HEK293 (cell line): ENCODE measurements around the gene GCFC2.

Experiments
- CTCF ChIA-PET: fragments of 350-600 bp; formaldehyde crosslinking; extraction: SDS; loops from one replicate; lab custom pipeline; 2021; ENCODE audit warnings: antibody characterized with exemption; lab: Yijun Ruan, JAX
- POLR2A ChIA-PET: fragments of 300-600 bp; formaldehyde crosslinking; extraction: SDS; loops from one replicate; lab custom pipeline; 2020; ENCODE audit warnings: antibody characterized with exemption, inconsistent platforms; lab: Yijun Ruan, JAX
- H3K27ac ChIP-seq: fragments of 200-500 bp; sonication (Bioruptor generic); 2 replicates; pipeline ENCODE4 v1.5.1; 2014; ENCODE audit warnings: low read depth, low read length, control low read depth, inconsistent platforms; ENCODE audit errors: extremely low read depth
- H3K36me3 ChIP-seq, 2 experiments: fragments of 200-500 bp in 1 of 2; sonication (Bioruptor generic) in 1 of 2; 1 replicate in 1 of 2; 2 replicates in 1 of 2; pipeline ENCODE4 v1.5.1; 2014 to 2017; ENCODE audit warnings: inconsistent platforms in 2 of 2, low read length in 2 of 2; ENCODE audit not compliant: control insufficient read depth in 2 of 2, insufficient read depth in 1 of 2
- H3K4me1 ChIP-seq: fragments of 200-500 bp; sonication (Bioruptor generic); 2 replicates; pipeline ENCODE4 v1.5.1; 2014; ENCODE audit warnings: mild to moderate bottlenecking, low read length, inconsistent platforms; ENCODE audit not compliant: control insufficient read depth, insufficient read depth
- H3K4me3 ChIP-seq: 2 replicates; pipeline ENCODE4 v1.5.1; 2011; ENCODE audit warnings: low read depth, mild to moderate bottlenecking, control low read depth, low read length, moderate library complexity
- H3K9me3 ChIP-seq: fragments of 200-500 bp; sonication (Bioruptor generic); 2 replicates; pipeline ENCODE4 v1.5.1; 2014; ENCODE audit warnings: low read depth, low read length, inconsistent platforms; ENCODE audit not compliant: control insufficient read depth, insufficient read depth
- BCL6B ChIP-seq: fragments of 450-650 bp; formaldehyde crosslinking; IDR thresholded peaks from 2 replicates; pipeline ENCODE4 v1.5.1; 2017; ENCODE audit warnings: missing biosample characterization, missing genetic modification characterization
- GLI2 ChIP-seq: fragments of 450-650 bp; formaldehyde crosslinking; IDR thresholded peaks from 2 replicates; pipeline ENCODE4; 2017; ENCODE audit warnings: missing biosample characterization, missing genetic modification characterization, low read depth, borderline replicate concordance
- IKZF3 ChIP-seq: fragments of 450-650 bp; IDR thresholded peaks from 2 replicates; pipeline ENCODE4 v1.5.0; 2018; ENCODE audit warnings: missing biosample characterization, mild to moderate bottlenecking, missing genetic modification characterization, moderate library complexity
- KLF10 ChIP-seq: fragments of 450-650 bp; IDR thresholded peaks from 2 replicates; pipeline ENCODE4 v1.5.1; 2018; ENCODE audit warnings: missing biosample characterization, mild to moderate bottlenecking, missing genetic modification characterization
- KLF17 ChIP-seq: fragments of 450-650 bp; formaldehyde crosslinking; IDR thresholded peaks from 2 replicates; pipeline ENCODE4 v1.5.1; 2016; ENCODE audit warnings: missing biosample characterization, missing genetic modification characterization
- KLF9 ChIP-seq: fragments of 450-650 bp; formaldehyde crosslinking; IDR thresholded peaks from 2 replicates; pipeline ENCODE4 v1.5.1; 2016; ENCODE audit warnings: missing biosample characterization, missing genetic modification characterization, low read depth
- SCRT2 ChIP-seq: fragments of 450-650 bp; formaldehyde crosslinking; IDR thresholded peaks from 2 replicates; pipeline ENCODE4 v1.5.1; 2016; ENCODE audit warnings: missing biosample characterization, missing genetic modification characterization
- SETDB1 ChIP-seq: IDR thresholded peaks from one replicate; pipeline ENCODE4 v1.6.1; 2017; ENCODE audit warnings: mild to moderate bottlenecking, low read length, moderate library complexity, mixed read lengths; ENCODE audit not compliant: insufficient read length
- ZBTB10 ChIP-seq: fragments of 450-650 bp; formaldehyde crosslinking; IDR thresholded peaks from 2 replicates; pipeline ENCODE4 v1.5.1; 2016; ENCODE audit warnings: missing biosample characterization, missing genetic modification characterization
- ZBTB11 ChIP-seq: fragments of 450-650 bp; formaldehyde crosslinking; conservative IDR thresholded peaks from 2 replicates; pipeline ENCODE4 v1.5.1; 2016; ENCODE audit warnings: low read depth, missing biosample characterization, missing genetic modification characterization
- ZFHX2 ChIP-seq: fragments of 450-650 bp; formaldehyde crosslinking; conservative IDR thresholded peaks from 2 replicates; pipeline ENCODE4 v1.5.1; 2016; ENCODE audit warnings: missing biosample characterization, missing genetic modification characterization
- ZNF112 ChIP-seq: fragments of 450-650 bp; formaldehyde crosslinking; IDR thresholded peaks from 2 replicates; pipeline ENCODE4 v1.5.0; 2017; ENCODE audit warnings: missing biosample characterization, missing genetic modification characterization
- ZNF146 ChIP-seq: fragments of 450-650 bp; formaldehyde crosslinking; IDR thresholded peaks from 2 replicates; pipeline ENCODE4 v1.5.1; 2016; ENCODE audit warnings: missing biosample characterization, missing genetic modification characterization
- ZNF292 ChIP-seq: fragments of 450-650 bp; formaldehyde crosslinking; IDR thresholded peaks from 2 replicates; pipeline ENCODE4 v1.5.1; 2016; ENCODE audit warnings: low read depth, missing biosample characterization, missing genetic modification characterization, borderline replicate concordance
- ZNF302 ChIP-seq: fragments of 450-650 bp; formaldehyde crosslinking; IDR thresholded peaks from 2 replicates; pipeline ENCODE4 v1.5.1; 2016; ENCODE audit warnings: missing biosample characterization, missing genetic modification characterization, low read depth
- ZNF366 ChIP-seq: fragments of 450-650 bp; formaldehyde crosslinking; conservative IDR thresholded peaks from 2 replicates; pipeline ENCODE4 v1.5.1; 2016; ENCODE audit warnings: missing biosample characterization, missing genetic modification characterization
- ZNF416 ChIP-seq: fragments of 450-650 bp; formaldehyde crosslinking; IDR thresholded peaks from 2 replicates; pipeline ENCODE4 v1.5.1; 2016; ENCODE audit warnings: missing biosample characterization, missing genetic modification characterization
- ZNF48 ChIP-seq: fragments of 450-650 bp; formaldehyde crosslinking; IDR thresholded peaks from 2 replicates; pipeline ENCODE4 v1.5.1; 2016; ENCODE audit warnings: missing biosample characterization, missing genetic modification characterization
- ZNF510 ChIP-seq: fragments of 450-650 bp; formaldehyde crosslinking; IDR thresholded peaks from 2 replicates; pipeline ENCODE4 v1.5.1; 2018; ENCODE audit warnings: mild to moderate bottlenecking, missing genetic modification characterization, missing biosample characterization; ENCODE audit not compliant: insufficient replicate concordance
- ZNF624 ChIP-seq: fragments of 450-650 bp; formaldehyde crosslinking; IDR thresholded peaks from 2 replicates; pipeline ENCODE4 v1.5.1; 2017; ENCODE audit warnings: missing biosample characterization, missing genetic modification characterization
- ZNF747 ChIP-seq: fragments of 450-650 bp; formaldehyde crosslinking; IDR thresholded peaks from 2 replicates; pipeline ENCODE4 v1.5.1; 2016; ENCODE audit warnings: missing biosample characterization, missing genetic modification characterization
- ZNF76 ChIP-seq: fragments of 450-650 bp; formaldehyde crosslinking; IDR thresholded peaks from 2 replicates; pipeline ENCODE4; 2016; ENCODE audit warnings: low read depth, missing biosample characterization, missing genetic modification characterization, borderline replicate concordance
- ZSCAN30 ChIP-seq: fragments of 450-650 bp; IDR thresholded peaks from 2 replicates; pipeline ENCODE4 v1.5.1; 2018; ENCODE audit warnings: missing biosample characterization, mild to moderate bottlenecking, missing genetic modification characterization, moderate library complexity

Gene GCFC2

GRCh38 chr2:75634945-75635344, 75.8 kb downstream of the GCFC2 start:
- TF ChIP-seq KLF9 (tag by site-specific recombination) (no peak), ZNF292 (no peak), ZNF146 (tag by site-specific recombination) (no peak), ZNF510 (no peak), GLI2 (tag by site-specific recombination) (no peak), IKZF3 (no peak), ZSCAN30 (tag by site-specific recombination) (no peak), ZNF112 (tag by site-specific recombination) (no peak), ZNF624 (tag by site-specific recombination) (no peak), ZNF747 (no peak), BCL6B (no peak), KLF10 (tag by site-specific recombination) (no peak), ZNF366 (tag by site-specific recombination) (no peak), ZNF416 (no peak), ZFHX2 (tag by site-specific recombination) (no peak)
- no peak overlapping the region for H3K4me3 ChIP-seq
- H3K4me1 ChIP-seq, result no peaks in the 10 kb centered on the region
- no peak overlapping the region for H3K27ac ChIP-seq
- H3K36me3 ChIP-seq, result no peaks in the 10 kb centered on the region
- no peaks in the 10 kb centered on the region for H3K9me3 ChIP-seq
- POLR2A ChIA-PET, result no interaction called here
- CTCF ChIA-PET, result interaction anchor here (0.6 to 2.1 kb wide), 5 partner anchors 27 to 170 kb away, joined by 3 to 10 read pairs (median 6); partner anchors contain the start of gene EVA1A

GRCh38 chr2:75633620-75634019, 77.1 kb downstream of the GCFC2 start:
- H3K36me3 ChIP-seq, result no peaks in the 10 kb centered on the region
- H3K4me1 ChIP-seq, result no peaks in the 10 kb centered on the region
- CTCF ChIA-PET, result interaction anchor here (0.6 to 2.1 kb wide), 3 partner anchors 25 to 99 kb away, joined by 4 to 10 read pairs (median 7); no protein-coding TSS in a partner anchor
- TF ChIP-seq SETDB1 (no peak), ZNF624 (tag by site-specific recombination) (no peak), KLF17 (no peak), ZBTB11 (no peak), ZBTB10 (tag by site-specific recombination) (no peak), ZNF302 (no peak), SCRT2 (tag by site-specific recombination) (no peak), ZNF48 (no peak), ZNF76 (no peak)
- H3K9me3 ChIP-seq, result no peaks in the 10 kb centered on the region
- H3K4me3 ChIP-seq, result no peak overlapping the region
- H3K27ac ChIP-seq, result no peak overlapping the region
- POLR2A ChIA-PET, result no interaction called here
